Keratinocyte (primary cell): ENCODE results near the gene SAMD15. TPM values are rescaled to one million over a fixed set of nuclear protein-coding genes. Genes with fewer than 3 reads are reported as not detected.

Experiments
- DNase-seq: peaks from one replicate; pipeline ENCODE4 v3.0.0-alpha.2; 2011; ENCODE audit warnings: low read depth, missing footprints, low spot score
- FAIRE-seq: peaks from 2 replicates; lab custom pipeline; 2011; peaks lifted over from hg19 to GRCh38; lab: Jason Lieb, UNC
- H2AFZ ChIP-seq: 2 replicates; pipeline ENCODE4 v1.6.0; 2012; ENCODE audit warnings: low read length, control low read depth, inconsistent platforms; ENCODE audit not compliant: control insufficient read depth
- H3K27ac ChIP-seq: 2 replicates; pipeline ENCODE4 v1.5.1; 2011; ENCODE audit warnings: low read length; ENCODE audit not compliant: control insufficient read depth, insufficient read depth
- H3K27me3 ChIP-seq: 3 replicates; pipeline ENCODE4 v1.6.0; 2011; ENCODE audit warnings: low read length; ENCODE audit not compliant: control insufficient read depth, insufficient read depth; ENCODE audit errors: extremely low read depth
- H3K36me3 ChIP-seq, 2 experiments: 2 replicates in 1 of 2; 3 replicates in 1 of 2; pipeline ENCODE4 v1.5.1; 2011; ENCODE audit warnings: low read length in 2 of 2, mild to moderate bottlenecking in 1 of 2; ENCODE audit not compliant: control insufficient read depth in 2 of 2, insufficient read depth in 2 of 2; ENCODE audit errors: extremely low read depth in 1 of 2
- H3K4me1 ChIP-seq: 3 replicates; pipeline ENCODE4 v1.5.1; 2011; ENCODE audit warnings: low read length; ENCODE audit not compliant: control insufficient read depth, insufficient read depth; ENCODE audit errors: extremely low read depth
- H3K4me2 ChIP-seq: 3 replicates; pipeline ENCODE4 v1.6.0; 2011; ENCODE audit warnings: low read depth, low read length; ENCODE audit not compliant: control insufficient read depth, insufficient read depth; ENCODE audit errors: extremely low read depth
- H3K4me3 ChIP-seq, 3 experiments: fragments of 200-600 bp in 1 of 3; sonication (generic) in 1 of 3; 2 replicates in 2 of 3; 3 replicates in 1 of 3; pipeline ENCODE4 v1.5.1; 2011 to 2016; ENCODE audit warnings: low read length in 3 of 3, mild to moderate bottlenecking in 3 of 3, control low read depth in 2 of 3, inconsistent platforms in 1 of 3, low read depth in 1 of 3, mixed read lengths in 1 of 3, mixed run types in 1 of 3, moderate library complexity in 1 of 3; ENCODE audit not compliant: control insufficient read depth in 2 of 3, insufficient read depth in 2 of 3; ENCODE audit errors: extremely low read depth in 1 of 3
- H3K79me2 ChIP-seq: 2 replicates; pipeline ENCODE4 v1.6.0; 2012; ENCODE audit warnings: low read length; ENCODE audit not compliant: control insufficient read depth, insufficient read depth
- H3K9ac ChIP-seq: 3 replicates; pipeline ENCODE4 v1.6.0; 2011; ENCODE audit warnings: low read length; ENCODE audit not compliant: control insufficient read depth, insufficient read depth; ENCODE audit errors: extremely low read depth
- H3K9me1 ChIP-seq: 3 replicates; pipeline ENCODE4 v1.6.0; 2011; ENCODE audit warnings: low read length; ENCODE audit not compliant: control insufficient read depth, insufficient read depth; ENCODE audit errors: extremely low read depth
- H3K9me3 ChIP-seq: 2 replicates; pipeline ENCODE4 v1.5.1; 2012; ENCODE audit warnings: low read depth, low read length; ENCODE audit not compliant: control insufficient read depth
- H4K20me1 ChIP-seq: 3 replicates; pipeline ENCODE4 v1.6.0; 2011; ENCODE audit warnings: low read length; ENCODE audit not compliant: control insufficient read depth, insufficient read depth; ENCODE audit errors: extremely low read depth
- EZH2 ChIP-seq: IDR thresholded peaks from one replicate; pipeline ENCODE4 v1.6.1; 2012; ENCODE audit warnings: inconsistent platforms, mild to moderate bottlenecking, low read length, moderate library complexity
- dilution Hi-C: fragments of 300-500 bp; cut with MboI; formaldehyde crosslinking; loops from one replicate; pipeline ENCODE4 v1.7.0; 2020; ENCODE audit warnings: low sequenced_read_pairs; ENCODE audit not compliant: extremely low pct_ligation_motif_present
- polyA plus RNA-seq, 5 experiments: library from polyadenylated mRNA; depleted of rRNA in 3 of 5; stranded (reverse) in 3 of 5; stranded (forward) in 1 of 5; unstranded in 1 of 5; fragments of >200 nt; gene quantifications; 1 replicate in 1 of 5; 2 replicates in 3 of 5; 3 replicates in 1 of 5; pipeline versions ENCODE4 v1.2.1 to v1.2.3, GENCODE V29; 2011 to 2012; ENCODE audit warnings: missing spikeins in 2 of 5, low read depth in 1 of 5, low replicate concordance in 1 of 5
- TF ChIP-seq, protein P1 (sequence below), 3 experiments: IDR thresholded peaks in 1 of 3; conservative IDR thresholded peaks in 1 of 3; optimal IDR thresholded peaks in 1 of 3; 2 replicates in 2 of 3; 3 replicates in 1 of 3; pipeline versions ENCODE3 to v1.5.1; 2011; ENCODE audit warnings: low read length in 3 of 3, mild to moderate bottlenecking in 3 of 3, moderate library complexity in 2 of 3, control low read depth in 1 of 3, inconsistent platforms in 1 of 3; ENCODE audit not compliant: insufficient read depth in 2 of 3; ENCODE audit errors: extremely low read depth in 1 of 3

The SAMD15 gene
- polyA plus RNA-seq, 1 donor (not counting 4 experiments of a cell fraction or from before 2014, with no cell fraction given): 0.77 TPM

- no peaks in the 10 kb centered on the region for H4K20me1 ChIP-seq
- H3K27ac ChIP-seq: no peak overlapping the region
- no peak overlapping the region for H2AFZ ChIP-seq
- no peaks in the 10 kb centered on the region for H3K27me3 ChIP-seq
- TF ChIP-seq, protein P1, sequence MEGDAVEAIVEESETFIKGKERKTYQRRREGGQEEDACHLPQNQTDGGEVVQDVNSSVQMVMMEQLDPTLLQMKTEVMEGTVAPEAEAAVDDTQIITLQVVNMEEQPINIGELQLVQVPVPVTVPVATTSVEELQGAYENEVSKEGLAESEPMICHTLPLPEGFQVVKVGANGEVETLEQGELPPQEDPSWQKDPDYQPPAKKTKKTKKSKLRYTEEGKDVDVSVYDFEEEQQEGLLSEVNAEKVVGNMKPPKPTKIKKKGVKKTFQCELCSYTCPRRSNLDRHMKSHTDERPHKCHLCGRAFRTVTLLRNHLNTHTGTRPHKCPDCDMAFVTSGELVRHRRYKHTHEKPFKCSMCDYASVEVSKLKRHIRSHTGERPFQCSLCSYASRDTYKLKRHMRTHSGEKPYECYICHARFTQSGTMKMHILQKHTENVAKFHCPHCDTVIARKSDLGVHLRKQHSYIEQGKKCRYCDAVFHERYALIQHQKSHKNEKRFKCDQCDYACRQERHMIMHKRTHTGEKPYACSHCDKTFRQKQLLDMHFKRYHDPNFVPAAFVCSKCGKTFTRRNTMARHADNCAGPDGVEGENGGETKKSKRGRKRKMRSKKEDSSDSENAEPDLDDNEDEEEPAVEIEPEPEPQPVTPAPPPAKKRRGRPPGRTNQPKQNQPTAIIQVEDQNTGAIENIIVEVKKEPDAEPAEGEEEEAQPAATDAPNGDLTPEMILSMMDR (optimal IDR thresholded peaks at IDR 0.05 in 1 of 3, IDR thresholded peaks at IDR 0.05 in 1 of 3, conservative IDR thresholded peaks at IDR 0.05 in 1 of 3; ENCODE audit: extremely low read depth in 1 of 3, insufficient read depth in 2 of 3, low read length in 3 of 3): no peak
- no peak for TF ChIP-seq EZH2
- H3K79me2 ChIP-seq: no peaks in the 10 kb centered on the region
- dilution Hi-C loops: no loop called here
- H3K4me2 ChIP-seq: no peak overlapping the region
- no peaks in the 10 kb centered on the region for H3K4me1 ChIP-seq
- FAIRE-seq (no peak), DNase-seq (no peak)
- H3K36me3 ChIP-seq: peaks cover 2 to 18% of the 10 kb centered on the region in 2 experiments
- no peaks in the 10 kb centered on the region for H3K9me1 ChIP-seq
- no peaks in the 10 kb centered on the region for H3K9me3 ChIP-seq
- H3K4me3 ChIP-seq: no peak overlapping the region
- H3K9ac ChIP-seq: no peak overlapping the region
Measured at GRCh38 chr14:77343662-77344061, 33.5 kb upstream of the SAMD15 start.

- FAIRE-seq (no peak), DNase-seq (no peak)
- TF ChIP-seq, protein P1 (optimal IDR thresholded peaks at IDR 0.05 in 1 of 3, IDR thresholded peaks at IDR 0.05 in 1 of 3, conservative IDR thresholded peaks at IDR 0.05 in 1 of 3; ENCODE audit: extremely low read depth in 1 of 3, insufficient read depth in 2 of 3, low read length in 3 of 3): no peak
- TF ChIP-seq EZH2: no peak
- Histone ChIP-seq H3K36me3 (peaks cover 2 to 18% of the 10 kb centered on the region in 2 experiments), H4K20me1 (no peaks in the 10 kb centered on the region), H3K27me3 (no peaks in the 10 kb centered on the region), H3K4me2 (no peak overlapping the region), H3K79me2 (no peaks in the 10 kb centered on the region), H3K9me3 (no peaks in the 10 kb centered on the region), H3K9ac (no peak overlapping the region), H3K4me1 (no peaks in the 10 kb centered on the region), H2AFZ (no peak overlapping the region), H3K4me3 (no peak overlapping the region), H3K9me1 (no peaks in the 10 kb centered on the region), H3K27ac (no peak overlapping the region)
- dilution Hi-C loops: no loop called here
Measured at GRCh38 chr14:77344377-77344996, 32.7 kb upstream of the SAMD15 start.
